ENCODE measurements around the gene LDAH.

Gene LDAH

GRCh38 chr2:20678086-20678395 is 144.9 kb downstream of the LDAH start:
- DNase-seq, result no peak

GRCh38 chr2:20677301-20678085 is 145.4 kb downstream of the LDAH start:
- no peak for DNase-seq

- no peak for DNase-seq
These were observed 146.3 kb downstream of the LDAH start for GRCh38 chr2:20676353-20677215.

- DNase-seq, result no peak
These were observed 147.1 kb downstream of the LDAH start for GRCh38 chr2:20675701-20676352.

GRCh38 chr2:20674974-20675679 is 147.8 kb downstream of the LDAH start:
- no peak for DNase-seq

- DNase-seq, result peak; percentile 13
These were observed 148.5 kb downstream of the LDAH start for GRCh38 chr2:20674309-20674965.

GRCh38 chr2:20673686-20674308 is 149.1 kb downstream of the LDAH start:
- no peak for DNase-seq

- DNase-seq, result no peak
These were observed 150.5 kb downstream of the LDAH start for GRCh38 chr2:20672201-20672951.

GRCh38 chr2:20671736-20672080 is 151.2 kb downstream of the LDAH start:
- no peak for DNase-seq

GRCh38 chr2:20671036-20671735 is 151.7 kb downstream of the LDAH start:
- DNase-seq, result no peak

- DNase-seq, result no peak
These were observed 152.4 kb downstream of the LDAH start for GRCh38 chr2:20670315-20671035.

GRCh38 chr2:20669562-20670314 is 153.2 kb downstream of the LDAH start:
- no peak for DNase-seq

- DNase-seq, result no peak
These were observed 153.9 kb downstream of the LDAH start for GRCh38 chr2:20668871-20669475.

- no peak for DNase-seq
These were observed 154.4 kb downstream of the LDAH start for GRCh38 chr2:20668451-20668850.

- DNase-seq, result no peak
These were observed 155.1 kb downstream of the LDAH start for GRCh38 chr2:20667531-20668401.

- DNase-seq, result no peak
These were observed 155.8 kb downstream of the LDAH start for GRCh38 chr2:20667151-20667530.

- DNase-seq, result no peak
These were observed 156.4 kb downstream of the LDAH start, which contains the start of gene GDF7 for GRCh38 chr2:20666304-20667150. Gene GDF7 (plus strand): TSS chr2:20667144. CDS start chr2:20667240, 96 bp downstream.
